ENCODE measurements around the gene RRAS2.
"Not testable (repeated sequence)": the region's sequence is repeated elsewhere in the genome, so short reads cannot be mapped to it uniquely, and the experiment has no call there.

The RRAS2 gene

GRCh38 chr11:14300661-14301304 lies 58.2 kb downstream of the RRAS2 start:
- DNase-seq, result peak; percentile 33

- no peak for DNase-seq
Measured at GRCh38 chr11:14299921-14300320, 59.1 kb downstream of the RRAS2 start.

- no peak for DNase-seq
Measured at GRCh38 chr11:14290422-14290821, 68.6 kb downstream of the RRAS2 start.

GRCh38 chr11:14288189-14288935 lies 70.6 kb downstream of the RRAS2 start:
- DNase-seq, result no peak

GRCh38 chr11:14278869-14279268 lies 80.1 kb downstream of the RRAS2 start:
- not testable (repeated sequence) for DNase-seq

GRCh38 chr11:14275076-14275475 lies 83.9 kb downstream of the RRAS2 start:
- no peak for DNase-seq

- no peak for DNase-seq
Measured at GRCh38 chr11:14273895-14274294, 85.1 kb downstream of the RRAS2 start.

GRCh38 chr11:14270690-14271542 lies 88.1 kb downstream of the RRAS2 start:
- no peak for DNase-seq

- no peak for DNase-seq
Measured at GRCh38 chr11:14269692-14270573, 89.0 kb downstream of the RRAS2 start.

GRCh38 chr11:14267861-14268635 lies 90.9 kb downstream of the RRAS2 start:
- DNase-seq, result no peak

GRCh38 chr11:14266622-14267021 lies 92.4 kb downstream of the RRAS2 start:
- no peak for DNase-seq

- DNase-seq, result no peak
Measured at GRCh38 chr11:14264966-14265365, 94.0 kb downstream of the RRAS2 start.

GRCh38 chr11:14262271-14262846 lies 96.6 kb downstream of the RRAS2 start:
- no peak for DNase-seq

GRCh38 chr11:14261066-14261465 lies 97.9 kb downstream of the RRAS2 start:
- no peak for DNase-seq

GRCh38 chr11:14259878-14260277 lies 99.1 kb downstream of the RRAS2 start:
- no peak for DNase-seq

GRCh38 chr11:14259186-14259784 lies 99.7 kb downstream of the RRAS2 start:
- DNase-seq, result no peak

- DNase-seq, result no peak
Measured at GRCh38 chr11:14258221-14258935, 100.6 kb downstream of the RRAS2 start.

- no peak for DNase-seq
Measured at GRCh38 chr11:14255238-14255534, 103.8 kb downstream of the RRAS2 start.

- no peak for DNase-seq
Measured at GRCh38 chr11:14254533-14255237, 104.3 kb downstream of the RRAS2 start.

GRCh38 chr11:14253840-14254239 lies 105.1 kb downstream of the RRAS2 start:
- no peak for DNase-seq
